ENCODE measurements around the gene BTF3.

The BTF3 gene

GRCh38 chr5:73472116-73472515, 26.1 kb upstream of the BTF3 start:
- TF ChIP-seq USF1 (IDR thresholded peaks at IDR 0.05) (no peak), YY1 (IDR thresholded peaks at IDR 0.05; ENCODE audit: low read depth) (no peak), NFIC (IDR thresholded peaks at IDR 0.05) (no peak), ZBTB7A (IDR thresholded peaks at IDR 0.05; ENCODE audit: low read depth) (no peak), EGR1 (IDR thresholded peaks at IDR 0.05) (no peak), FOXM1 (IDR thresholded peaks at IDR 0.05; ENCODE audit: borderline replicate concordance, low read depth) (no peak), CREB1 (IDR thresholded peaks at IDR 0.05; ENCODE audit: low read depth) (no peak), EP300 (IDR thresholded peaks at IDR 0.05; ENCODE audit: borderline replicate concordance) (no peak), RAD21 (IDR thresholded peaks at IDR 0.05; ENCODE audit: low read depth) (no peak), MAX (IDR thresholded peaks at IDR 0.05) (no peak), CEBPB (IDR thresholded peaks at IDR 0.05) (no peak), REST (IDR thresholded peaks at IDR 0.05; ENCODE audit: low read depth) (no peak), TAF1 (IDR thresholded peaks at IDR 0.05; ENCODE audit: low read depth) (no peak), TCF12 (IDR thresholded peaks at IDR 0.05; ENCODE audit: low read depth) (no peak), TEAD4 (IDR thresholded peaks at IDR 0.05) (no peak)

- no peak for TF ChIP-seq FOXM1 (IDR thresholded peaks at IDR 0.05; ENCODE audit: borderline replicate concordance, low read depth)
- TF ChIP-seq NFIC (IDR thresholded peaks at IDR 0.05), result no peak
- TF ChIP-seq EP300 (IDR thresholded peaks at IDR 0.05; ENCODE audit: borderline replicate concordance), result no peak
- no peak for TF ChIP-seq TCF12 (IDR thresholded peaks at IDR 0.05; ENCODE audit: low read depth)
- TF ChIP-seq CREB1 (IDR thresholded peaks at IDR 0.05; ENCODE audit: low read depth), result no peak
- no peak for TF ChIP-seq EGR1 (IDR thresholded peaks at IDR 0.05)
- no peak for TF ChIP-seq TAF1 (IDR thresholded peaks at IDR 0.05; ENCODE audit: low read depth)
- TF ChIP-seq ZBTB7A (IDR thresholded peaks at IDR 0.05; ENCODE audit: low read depth), result no peak
- TF ChIP-seq MAX (IDR thresholded peaks at IDR 0.05), result no peak
- no peak for TF ChIP-seq CEBPB (IDR thresholded peaks at IDR 0.05)
- TF ChIP-seq REST (IDR thresholded peaks at IDR 0.05; ENCODE audit: low read depth), result no peak
- no peak for TF ChIP-seq USF1 (IDR thresholded peaks at IDR 0.05)
- TF ChIP-seq RAD21 (IDR thresholded peaks at IDR 0.05; ENCODE audit: low read depth), result no peak
- TF ChIP-seq YY1 (IDR thresholded peaks at IDR 0.05; ENCODE audit: low read depth), result no peak
Measured at GRCh38 chr5:73480500-73480899, 17.7 kb upstream of the BTF3 start.

GRCh38 chr5:73482383-73483136, 15.7 kb upstream of the BTF3 start:
- TF ChIP-seq ZBTB7A (IDR thresholded peaks at IDR 0.05; ENCODE audit: low read depth) (no peak), YY1 (IDR thresholded peaks at IDR 0.05; ENCODE audit: low read depth) (no peak), USF1 (IDR thresholded peaks at IDR 0.05) (no peak), EGR1 (IDR thresholded peaks at IDR 0.05) (no peak), MAX (IDR thresholded peaks at IDR 0.05) (no peak)

GRCh38 chr5:73483676-73484075, 14.6 kb upstream of the BTF3 start:
- TF ChIP-seq TAF1 (IDR thresholded peaks at IDR 0.05; ENCODE audit: low read depth), result no peak
- TF ChIP-seq YY1 (IDR thresholded peaks at IDR 0.05; ENCODE audit: low read depth), result no peak
- no peak for TF ChIP-seq ZBTB7A (IDR thresholded peaks at IDR 0.05; ENCODE audit: low read depth)
- no peak for TF ChIP-seq FOXM1 (IDR thresholded peaks at IDR 0.05; ENCODE audit: borderline replicate concordance, low read depth)
- no peak for TF ChIP-seq CEBPB (IDR thresholded peaks at IDR 0.05)
- no peak for TF ChIP-seq CREB1 (IDR thresholded peaks at IDR 0.05; ENCODE audit: low read depth)
- TF ChIP-seq REST (IDR thresholded peaks at IDR 0.05; ENCODE audit: low read depth), result no peak
- no peak for TF ChIP-seq TCF12 (IDR thresholded peaks at IDR 0.05; ENCODE audit: low read depth)
- TF ChIP-seq RAD21 (IDR thresholded peaks at IDR 0.05; ENCODE audit: low read depth), result no peak
- no peak for TF ChIP-seq MAX (IDR thresholded peaks at IDR 0.05)
- no peak for TF ChIP-seq NFIC (IDR thresholded peaks at IDR 0.05)
- TF ChIP-seq EGR1 (IDR thresholded peaks at IDR 0.05), result no peak
- no peak for TF ChIP-seq TEAD4 (IDR thresholded peaks at IDR 0.05)
- no peak for TF ChIP-seq USF1 (IDR thresholded peaks at IDR 0.05)
- TF ChIP-seq EP300 (IDR thresholded peaks at IDR 0.05; ENCODE audit: borderline replicate concordance), result no peak

Measured in Ishikawa (cell line).